Hematopoietic multipotent progenitor cell treated with erythropoietin and hydrocortisone succinate and interleukin-3 and kit ligand, for 6 days (in vitro differentiated cells): ENCODE measurements around the gene OTOP2.
A peak's percentile ranks its signal among the peaks of the same experiment; 100 is the strongest.
"Not testable (repeated sequence)": the region's sequence is repeated elsewhere in the genome, so short reads cannot be mapped to it uniquely, and the experiment has no call there.

Experiments used
- DNase-seq: peaks from one replicate; pipeline ENCODE4 v3.0.0-alpha.2; 2015

Gene OTOP2

GRCh38 chr17:74975943-74976342 is 51.9 kb downstream of the OTOP2 start:
- DNase-seq = no peak

GRCh38 chr17:74977802-74978201 is 53.7 kb downstream of the OTOP2 start:
- DNase-seq = no peak

- DNase-seq = no peak
These were observed 54.2 kb downstream of the OTOP2 start for GRCh38 chr17:74978240-74978639.

GRCh38 chr17:74979408-74980146 is 55.5 kb downstream of the OTOP2 start:
- no peak for DNase-seq

GRCh38 chr17:74981318-74981978 is 57.4 kb downstream of the OTOP2 start:
- no peak for DNase-seq

GRCh38 chr17:74981979-74982662 is 58.0 kb downstream of the OTOP2 start:
- peak; percentile 52 for DNase-seq

- not testable (repeated sequence) for DNase-seq
These were observed 58.7 kb downstream of the OTOP2 start for GRCh38 chr17:74982663-74983313.
